ENCODE data around the gene DMAC2L.

The DMAC2L gene

DNA sequence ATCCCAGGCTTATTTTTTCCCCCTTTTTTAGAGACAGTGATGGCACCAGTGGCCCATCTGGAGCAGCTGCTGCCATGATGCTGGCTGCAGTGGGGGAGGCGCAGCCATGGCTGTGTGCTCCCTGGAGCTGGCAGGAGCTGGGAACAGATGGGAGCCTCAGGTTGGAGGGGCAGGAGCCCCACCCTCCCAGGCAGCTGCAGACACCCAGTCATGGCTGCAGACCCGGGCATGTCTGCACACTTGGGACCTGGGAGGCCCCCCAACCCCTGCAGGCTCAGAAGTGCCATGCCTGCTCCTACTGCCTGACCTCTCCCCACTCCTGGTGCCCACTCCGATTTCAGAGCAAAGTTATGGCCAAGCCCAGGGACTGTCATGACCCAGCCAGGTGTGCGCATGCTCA is 59.4 kb downstream of the DMAC2L start:
- no peak for DNase-seq (ENCODE audit: insufficient read length)
- TF ChIP-seq POLR2AphosphoS5 (IDR thresholded peaks at IDR 0.05; ENCODE audit: low read depth, low read length), result no peak
- TF ChIP-seq POLR2A (IDR thresholded peaks at IDR 0.05; ENCODE audit: low read depth, low read length), result no peak
- TF ChIP-seq TAF1 (IDR thresholded peaks at IDR 0.05; ENCODE audit: borderline replicate concordance, low read depth, low read length), result no peak
- FAIRE-seq, result no peak

DNA sequence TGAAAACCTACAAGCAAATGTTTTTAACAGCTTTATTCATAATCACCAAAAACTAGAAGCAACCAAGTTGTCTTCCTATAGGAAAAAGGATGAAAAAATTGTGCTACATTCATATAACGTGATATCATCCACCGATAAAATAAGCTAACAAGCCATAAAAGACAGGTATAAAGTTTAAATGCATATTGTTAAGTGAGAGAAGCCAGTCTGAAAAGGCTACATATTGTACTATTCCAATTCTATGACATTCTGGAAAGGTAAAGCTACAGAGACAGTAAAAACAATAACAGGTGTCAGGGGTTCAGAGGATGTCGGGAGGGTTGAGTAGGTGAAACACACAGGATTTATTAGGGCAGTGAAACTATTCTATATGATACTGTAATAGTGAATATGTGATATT is 61.8 kb downstream of the DMAC2L start:
- TF ChIP-seq POLR2AphosphoS5 (IDR thresholded peaks at IDR 0.05; ENCODE audit: low read depth, low read length), result no peak
- TF ChIP-seq POLR2A (IDR thresholded peaks at IDR 0.05; ENCODE audit: low read depth, low read length), result no peak
- no peak for TF ChIP-seq TAF1 (IDR thresholded peaks at IDR 0.05; ENCODE audit: borderline replicate concordance, low read depth, low read length)
- no peak for FAIRE-seq
- DNase-seq (ENCODE audit: insufficient read length), result no peak

DNA sequence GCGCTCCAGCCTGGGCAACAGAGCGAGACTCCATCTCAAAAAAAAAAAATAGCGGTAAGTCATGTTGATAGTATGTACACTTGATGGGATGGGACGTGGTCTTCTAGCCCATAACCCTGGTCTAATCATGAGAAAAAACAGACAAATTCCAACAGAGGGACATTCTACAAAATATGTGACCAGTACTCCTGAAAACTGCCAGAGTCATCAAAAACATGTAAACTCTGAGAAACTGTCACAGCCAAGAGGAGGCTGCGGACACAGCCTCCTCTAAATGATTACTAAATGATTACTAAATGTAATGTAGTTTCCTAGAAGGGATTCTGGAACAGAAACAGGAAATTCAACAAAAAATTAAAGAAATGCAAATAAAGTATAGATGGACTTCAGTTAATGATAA is 63.6 kb downstream of the DMAC2L start:
- TF ChIP-seq TAF1 (IDR thresholded peaks at IDR 0.05; ENCODE audit: borderline replicate concordance, low read depth, low read length) (no peak), POLR2AphosphoS5 (IDR thresholded peaks at IDR 0.05; ENCODE audit: low read depth, low read length) (no peak), POLR2A (IDR thresholded peaks at IDR 0.05; ENCODE audit: low read depth, low read length) (no peak)
- no peak for FAIRE-seq
- no peak for DNase-seq (ENCODE audit: insufficient read length)
